ENCODE measurements around the gene PRKAR1A.

Gene PRKAR1A

GRCh38 chr17:68544111-68544915 lies 32.1 kb downstream of the PRKAR1A start:
- no peak for DNase-seq

GRCh38 chr17:68556551-68556950 lies 44.3 kb downstream of the PRKAR1A start:
- DNase-seq = no peak

- no peak for DNase-seq
Measured at GRCh38 chr17:68559316-68559715, 47.1 kb downstream of the PRKAR1A start.

DNA sequence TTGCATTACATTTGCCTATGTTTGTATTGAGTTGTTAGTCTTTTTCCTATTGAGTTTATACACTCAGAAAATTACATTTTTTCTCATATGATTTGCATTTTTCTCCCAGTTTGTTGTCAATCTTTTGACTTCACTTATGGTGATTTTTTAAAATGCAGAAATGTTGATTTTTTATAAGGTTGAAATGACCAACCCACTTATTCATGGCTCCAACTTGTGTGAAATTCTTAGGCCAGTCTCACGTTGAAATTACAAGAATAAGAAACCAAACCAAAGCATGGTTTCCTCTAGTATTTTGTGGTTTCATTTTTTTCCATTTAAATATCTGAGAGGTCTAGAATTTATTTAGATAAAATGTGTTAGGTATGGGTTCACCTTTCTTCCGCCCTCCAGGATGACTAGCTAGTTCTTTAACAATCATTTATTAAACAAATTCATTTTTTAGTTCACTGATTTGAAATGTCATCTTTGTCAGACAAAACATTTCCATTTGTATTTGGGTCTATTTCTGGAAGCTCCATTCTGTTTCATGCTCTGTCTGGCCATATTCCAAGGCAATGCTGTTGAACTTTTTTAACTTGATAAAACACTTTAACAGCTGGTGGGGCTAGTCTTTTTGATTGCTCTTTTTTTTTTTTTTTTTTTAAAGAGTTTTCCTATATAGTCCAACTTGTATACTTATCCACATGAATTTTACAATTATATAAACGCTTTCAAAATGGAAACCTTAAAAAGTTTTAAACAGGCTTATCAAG lies 48.9 kb downstream of the PRKAR1A start:
- no peak for DNase-seq

DNA sequence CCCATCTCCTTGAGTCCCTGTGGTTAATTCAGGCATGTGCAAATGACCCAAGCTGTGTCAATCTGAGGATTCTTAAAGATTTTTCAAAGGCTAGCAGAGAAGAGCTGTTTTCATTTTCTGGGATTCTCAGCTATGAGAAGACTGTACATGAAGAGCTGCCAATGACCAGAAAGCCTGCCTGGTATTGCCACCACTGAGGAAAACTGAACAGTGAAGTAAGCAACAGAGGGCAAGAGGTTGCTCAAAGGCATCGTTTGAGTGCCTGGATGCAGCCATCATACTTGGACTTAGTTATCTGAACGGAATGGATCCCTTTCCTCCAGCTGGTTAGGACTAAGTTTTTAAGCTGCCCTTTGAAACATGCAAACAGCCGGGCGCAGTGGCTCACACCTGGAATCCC lies 50.5 kb downstream of the PRKAR1A start:
- DNase-seq = no peak

GRCh38 chr17:68564415-68565111 lies 52.3 kb downstream of the PRKAR1A start:
- DNase-seq = no peak

- no peak for DNase-seq
Measured at GRCh38 chr17:68565661-68566441, 53.6 kb downstream of the PRKAR1A start.

DNA sequence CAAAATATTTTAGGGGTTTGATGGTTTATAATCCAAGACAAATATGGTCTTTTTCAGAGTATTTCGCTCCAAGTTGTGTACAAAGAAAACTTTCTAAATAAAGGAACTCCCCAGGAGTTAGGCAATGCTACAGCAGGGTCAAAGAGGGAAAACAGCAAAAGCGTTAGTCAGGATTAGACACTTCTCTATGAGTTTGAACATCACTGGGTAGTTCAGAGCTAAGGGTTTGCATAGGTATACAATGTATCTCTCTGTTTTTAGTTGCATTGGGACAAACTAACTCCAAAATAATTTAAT lies 54.2 kb downstream of the PRKAR1A start:
- DNase-seq = no peak

- DNase-seq = no peak
Measured at GRCh38 chr17:68567035-68567434, 54.8 kb downstream of the PRKAR1A start.

- no peak for DNase-seq
Measured at GRCh38 chr17:68567581-68567980, 55.4 kb downstream of the PRKAR1A start.

DNA sequence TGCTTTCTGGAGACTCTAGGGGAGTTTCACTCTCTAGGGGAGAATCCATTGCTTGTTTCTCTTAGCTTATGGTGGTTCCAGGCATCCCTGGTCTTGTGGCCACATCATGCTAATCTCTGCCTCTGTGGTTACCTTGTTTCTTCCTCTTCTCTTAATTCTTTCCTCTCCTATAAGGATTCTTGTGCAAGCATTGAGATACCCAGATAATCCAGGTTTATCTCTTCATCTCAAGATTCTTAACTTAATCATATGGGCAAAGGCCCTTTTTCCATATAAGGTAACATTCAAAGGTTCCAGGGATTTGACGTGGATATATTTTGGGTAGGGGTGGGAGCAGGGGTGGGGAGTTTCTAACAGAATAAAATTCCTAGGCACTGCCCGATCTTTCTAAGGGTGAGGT lies 56.4 kb downstream of the PRKAR1A start:
- DNase-seq = no peak

DNA sequence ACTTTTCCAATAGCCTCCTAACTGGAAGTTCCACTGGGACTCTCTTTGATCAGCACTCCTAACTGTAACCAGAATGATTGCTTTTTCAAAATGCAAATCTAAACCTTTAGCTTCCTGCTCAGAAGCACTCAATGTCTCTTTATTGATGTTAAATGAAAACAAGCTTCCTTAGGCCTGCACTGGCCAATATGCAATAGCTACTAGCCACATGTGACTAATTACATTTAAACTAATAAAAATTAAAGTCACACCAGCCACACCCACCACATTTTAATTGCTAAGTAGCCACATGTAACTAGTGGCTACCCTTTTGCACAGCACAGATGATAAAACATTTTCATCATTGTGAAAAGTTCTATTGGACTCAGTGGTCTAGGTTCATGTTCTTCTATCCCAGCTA lies 57.1 kb downstream of the PRKAR1A start:
- no peak for DNase-seq

DNA sequence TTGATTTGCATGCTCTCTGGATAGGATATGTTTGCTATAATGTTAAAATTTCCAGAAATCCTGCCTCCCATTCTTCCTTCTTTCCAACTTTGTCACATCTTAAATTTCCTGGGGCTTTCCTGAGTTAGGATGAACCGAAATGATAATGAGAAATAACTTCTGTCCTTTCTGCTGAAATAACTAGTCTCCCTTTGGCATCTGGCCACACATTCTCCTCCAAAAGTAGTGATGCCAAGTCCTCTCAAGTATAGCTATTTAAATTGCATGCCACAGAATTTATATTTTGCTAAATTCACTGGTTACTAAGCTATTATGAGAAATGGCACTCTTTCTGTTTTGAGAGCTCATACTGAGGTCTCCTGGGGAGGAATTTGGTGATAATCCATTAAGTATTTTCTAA lies 58.3 kb downstream of the PRKAR1A start:
- no peak for DNase-seq

DNA sequence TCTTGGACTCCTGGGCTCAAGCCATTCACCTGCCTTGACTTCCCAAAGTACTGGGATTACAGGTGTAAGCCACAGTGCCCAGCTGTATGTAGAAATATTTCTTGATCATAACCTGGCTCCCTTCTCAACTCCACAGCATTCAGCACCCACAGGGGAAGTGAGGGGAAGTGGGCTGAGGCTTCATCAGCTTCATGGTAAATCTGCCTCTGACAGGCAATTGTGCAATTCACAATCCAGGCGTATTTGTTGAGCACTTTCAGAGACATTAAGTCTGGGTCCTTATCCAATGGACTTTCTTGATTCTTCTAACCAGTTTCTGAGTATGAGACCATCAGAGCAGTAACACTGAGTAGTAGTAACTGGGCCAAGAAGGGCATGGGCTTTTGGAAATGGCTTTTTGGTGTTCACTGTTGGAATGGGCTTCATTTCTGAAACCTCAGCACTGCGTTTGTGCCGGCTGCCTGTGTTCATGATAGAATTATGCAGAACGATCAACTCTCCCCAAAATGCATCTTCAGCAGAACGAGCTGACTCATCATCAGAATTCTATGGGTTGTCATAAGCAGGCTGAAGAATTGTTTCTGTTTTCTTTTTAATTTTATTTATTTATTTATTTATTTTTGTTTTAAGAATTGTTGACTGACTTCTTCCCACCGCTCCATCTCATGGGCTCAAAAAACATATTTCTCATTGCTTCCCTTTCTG lies 60.1 kb downstream of the PRKAR1A start:
- no peak for DNase-seq

- no peak for DNase-seq
Measured at GRCh38 chr17:68573338-68573737, 61.1 kb downstream of the PRKAR1A start.

DNA sequence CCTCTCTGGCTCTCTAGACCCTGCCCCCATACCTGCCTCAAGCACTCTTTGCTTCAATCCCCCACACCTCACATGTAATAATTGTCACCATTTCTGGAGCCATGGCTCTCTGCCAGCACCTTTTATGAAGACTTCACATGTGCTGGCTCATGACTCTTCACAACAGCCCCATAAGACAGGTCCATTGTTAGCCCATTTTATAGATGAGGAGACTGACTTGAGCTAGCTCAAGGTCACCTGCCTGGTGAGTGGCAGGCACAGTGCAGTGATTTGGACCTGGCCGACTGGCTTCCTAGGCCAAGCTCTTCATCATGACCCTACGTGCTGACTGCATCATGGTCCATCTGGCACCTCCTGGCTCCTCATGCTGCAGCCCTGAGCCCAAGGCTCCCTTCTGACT lies 63.9 kb downstream of the PRKAR1A start:
- DNase-seq = no peak

- DNase-seq = no peak
Measured at GRCh38 chr17:68576811-68577496, 64.7 kb downstream of the PRKAR1A start.

GRCh38 chr17:68577497-68577821 lies 65.2 kb downstream of the PRKAR1A start:
- DNase-seq = no peak

- no peak for DNase-seq
Measured at GRCh38 chr17:68578236-68578635, 66.0 kb downstream of the PRKAR1A start.

- no peak for DNase-seq
Measured at GRCh38 chr17:68579194-68579927, 67.1 kb downstream of the PRKAR1A start.

DNA sequence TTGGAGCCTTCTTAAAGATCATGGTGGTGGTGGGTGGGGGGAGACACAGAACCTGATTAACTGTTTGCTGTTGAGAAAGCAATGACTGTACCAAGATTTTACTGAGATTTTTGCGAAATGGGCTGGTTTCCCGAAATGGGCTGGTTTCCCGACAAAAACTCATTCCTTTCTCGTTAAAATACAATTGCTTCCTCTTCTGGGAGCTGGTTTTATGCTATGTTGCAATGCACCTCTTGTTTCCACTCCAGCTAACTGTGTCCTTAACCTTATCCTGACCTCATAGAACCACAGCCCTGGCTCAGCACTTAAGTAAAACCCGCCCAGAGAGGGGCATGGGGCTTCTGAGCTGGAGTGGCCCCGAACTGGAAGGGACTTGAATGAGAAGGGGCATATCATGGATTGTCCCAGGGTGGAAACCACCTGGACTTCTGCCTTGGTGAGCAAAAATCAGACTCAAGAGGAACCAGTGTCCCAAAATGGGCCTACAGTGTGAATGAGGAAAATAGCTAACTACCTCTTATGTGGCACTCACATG lies 68.1 kb downstream of the PRKAR1A start:
- DNase-seq = no peak
